Measurements from ENCODE around the gene KYAT1.
A peak's percentile ranks its signal among the peaks of the same experiment; 100 is the strongest.

The KYAT1 gene

DNA sequence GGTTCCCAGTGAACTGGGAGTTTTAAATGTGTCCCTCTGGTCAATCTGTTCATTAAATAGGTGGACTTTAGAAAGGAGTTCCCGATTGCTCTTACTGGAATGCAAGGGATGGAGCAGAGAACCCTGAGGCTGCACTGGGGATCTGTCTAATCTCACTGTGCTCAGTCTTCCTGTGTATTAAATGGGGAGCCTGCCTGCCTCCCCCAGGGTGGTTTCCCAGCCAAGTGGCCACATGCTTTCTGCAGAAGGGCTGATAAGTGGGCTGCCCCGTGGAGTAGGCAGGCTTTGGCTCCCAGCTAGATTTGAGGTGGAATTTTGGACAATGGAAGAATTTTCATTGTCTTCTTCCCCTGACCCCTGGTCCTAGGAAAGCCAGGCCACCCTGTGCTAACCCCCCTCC is 25.0 kb upstream of the KYAT1 start:
- no peak for DNase-seq

DNA sequence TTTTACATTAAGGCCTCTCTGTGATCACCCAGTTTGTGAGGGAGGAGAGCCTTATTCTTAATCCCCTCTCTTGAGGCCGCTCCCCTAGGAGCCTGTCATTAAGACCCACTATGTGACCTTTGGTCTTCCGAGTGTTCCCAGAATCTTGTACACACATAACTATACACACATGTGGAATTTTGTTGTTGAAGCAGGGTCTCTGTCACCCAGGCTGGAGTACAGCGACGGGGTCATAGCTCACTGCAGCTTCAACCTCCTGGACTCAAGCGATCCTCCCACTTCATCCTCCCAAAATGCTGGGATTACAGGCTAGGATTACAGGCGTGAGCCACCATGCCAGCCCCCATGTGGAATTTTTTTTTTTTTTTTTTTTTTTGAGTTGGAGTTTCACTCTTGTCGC is 24.2 kb upstream of the KYAT1 start:
- DNase-seq, result no peak

DNA sequence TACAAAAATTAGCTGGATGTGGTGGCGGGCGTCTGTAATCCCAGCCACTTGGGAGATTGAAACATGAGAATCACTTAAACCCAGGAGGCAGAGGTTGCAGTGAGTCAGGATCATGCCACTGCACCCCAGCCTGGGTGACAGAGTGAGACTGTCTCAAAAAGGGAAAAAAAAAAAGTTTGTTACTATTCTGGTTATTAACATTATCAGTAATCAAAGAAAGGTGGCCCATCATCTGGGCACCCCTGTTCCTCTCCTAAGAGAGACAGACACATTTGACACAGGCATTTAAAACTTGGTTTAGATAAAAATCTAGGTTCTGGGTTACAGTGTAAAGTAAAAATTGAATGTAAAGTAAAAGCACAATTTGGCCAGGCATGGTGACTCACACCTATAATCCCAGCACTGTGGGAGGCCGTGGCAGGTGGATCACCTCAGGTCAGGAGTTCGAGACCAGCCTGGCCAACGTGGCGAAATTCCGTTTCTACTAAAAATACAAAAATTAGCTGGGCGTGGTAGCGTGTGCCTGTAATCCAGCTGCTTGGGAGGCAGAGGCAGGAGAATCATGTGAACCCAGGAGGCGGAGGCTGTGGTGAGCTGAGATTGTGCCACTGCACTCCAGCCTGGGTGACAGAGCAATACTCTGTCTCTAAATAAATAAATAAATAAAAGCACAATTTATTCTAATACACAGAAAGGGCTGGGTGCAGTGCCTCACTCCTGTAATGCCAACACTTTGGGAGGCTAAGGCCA is 22.3 kb upstream of the KYAT1 start:
- no peak for DNase-seq

DNA sequence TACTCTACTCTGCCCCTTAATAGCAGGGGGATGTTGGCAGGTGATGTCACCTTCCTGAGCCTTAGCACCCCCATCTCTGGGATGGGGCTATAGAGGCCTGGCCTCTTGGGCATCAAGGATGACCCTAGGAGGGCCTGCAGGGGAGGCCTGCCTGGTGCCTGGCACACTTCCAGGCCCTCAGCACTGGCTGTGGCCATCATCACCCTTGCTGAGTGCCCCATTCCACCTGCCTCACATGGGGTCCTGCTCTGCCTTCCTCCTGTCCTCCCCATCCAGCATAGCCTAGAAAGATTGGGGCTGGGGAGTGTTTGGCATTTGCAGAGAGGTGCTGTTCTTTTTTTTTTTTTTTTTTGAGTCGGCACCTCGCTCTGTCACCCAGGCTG is 21.3 kb upstream of the KYAT1 start:
- DNase-seq, result no peak

DNA sequence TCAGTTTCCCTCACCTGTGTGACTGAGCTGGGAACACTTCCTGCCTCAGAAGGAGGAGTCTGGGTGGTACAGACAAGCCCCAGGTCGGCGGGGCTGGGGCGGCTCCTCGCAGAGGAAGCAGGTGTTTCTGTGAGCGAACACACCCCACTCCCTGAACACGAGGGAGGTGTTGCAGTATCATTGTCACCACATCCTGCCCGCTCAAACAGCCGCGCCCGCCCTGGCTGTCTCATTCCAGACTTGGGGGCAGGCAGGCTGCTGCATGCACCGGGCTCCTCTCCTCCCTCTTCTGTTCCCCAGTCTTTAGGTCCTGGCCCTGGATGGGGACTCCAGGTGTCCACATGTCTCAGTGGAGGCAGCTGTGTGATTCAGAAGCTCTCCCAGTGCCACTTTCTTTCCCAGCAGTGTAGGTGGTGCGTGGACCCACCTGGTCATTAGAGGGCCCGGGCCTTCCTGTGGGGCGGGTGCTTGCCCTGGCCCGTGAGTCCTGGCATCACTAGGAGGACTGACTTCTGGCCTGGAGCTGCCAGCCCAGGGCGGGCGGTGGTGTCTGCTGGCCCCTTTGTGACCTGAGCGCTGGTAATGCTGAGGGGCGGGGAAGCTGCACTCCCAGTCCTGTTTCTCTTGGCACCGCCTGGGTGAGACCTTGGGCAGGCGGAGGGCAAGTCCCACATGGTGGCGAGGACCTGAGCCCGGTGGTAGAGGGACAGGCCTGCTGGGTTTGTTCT is 20.8 kb upstream of the KYAT1 start:
- DNase-seq, result peak; percentile 87

DNA sequence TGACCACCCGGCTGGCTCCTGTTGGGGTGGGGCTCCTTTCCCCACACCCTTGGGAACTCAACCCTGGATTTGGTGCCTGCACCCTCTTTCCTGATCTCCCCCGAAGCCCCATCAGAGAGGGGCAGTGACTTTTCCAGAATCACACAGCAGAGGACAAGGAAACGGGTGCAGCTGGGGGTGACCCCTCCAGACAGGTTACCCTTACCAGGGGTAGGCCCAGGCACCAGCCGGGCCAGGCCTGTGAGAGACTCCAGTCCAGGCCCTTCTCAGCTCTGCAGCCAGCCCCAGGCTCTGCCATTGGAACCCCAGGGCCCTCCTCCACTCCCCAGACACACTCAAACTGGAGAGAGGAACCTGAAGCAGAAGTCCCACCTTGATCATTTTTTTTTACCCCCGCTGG is 20.1 kb upstream of the KYAT1 start:
- no peak for DNase-seq

DNA sequence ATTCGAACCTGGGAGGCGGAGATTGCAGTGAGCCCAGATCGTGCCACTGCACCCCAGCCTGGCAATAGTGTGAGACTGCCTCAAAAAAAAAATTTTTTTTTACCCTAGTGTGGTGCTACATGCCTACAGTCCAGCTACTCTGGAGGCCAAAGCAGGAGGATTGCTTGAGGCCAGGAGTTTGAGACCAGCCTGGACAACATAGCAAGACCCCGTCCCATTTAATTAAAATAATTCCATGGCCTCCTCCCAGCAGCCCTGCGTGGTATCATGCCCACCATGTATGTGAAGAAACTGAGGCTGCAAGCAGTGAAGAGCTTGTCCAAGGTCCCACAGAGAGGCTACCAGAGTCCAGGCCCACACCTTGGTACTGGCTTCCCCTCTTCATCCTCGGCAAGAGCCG is 19.6 kb upstream of the KYAT1 start:
- no peak for DNase-seq

DNA sequence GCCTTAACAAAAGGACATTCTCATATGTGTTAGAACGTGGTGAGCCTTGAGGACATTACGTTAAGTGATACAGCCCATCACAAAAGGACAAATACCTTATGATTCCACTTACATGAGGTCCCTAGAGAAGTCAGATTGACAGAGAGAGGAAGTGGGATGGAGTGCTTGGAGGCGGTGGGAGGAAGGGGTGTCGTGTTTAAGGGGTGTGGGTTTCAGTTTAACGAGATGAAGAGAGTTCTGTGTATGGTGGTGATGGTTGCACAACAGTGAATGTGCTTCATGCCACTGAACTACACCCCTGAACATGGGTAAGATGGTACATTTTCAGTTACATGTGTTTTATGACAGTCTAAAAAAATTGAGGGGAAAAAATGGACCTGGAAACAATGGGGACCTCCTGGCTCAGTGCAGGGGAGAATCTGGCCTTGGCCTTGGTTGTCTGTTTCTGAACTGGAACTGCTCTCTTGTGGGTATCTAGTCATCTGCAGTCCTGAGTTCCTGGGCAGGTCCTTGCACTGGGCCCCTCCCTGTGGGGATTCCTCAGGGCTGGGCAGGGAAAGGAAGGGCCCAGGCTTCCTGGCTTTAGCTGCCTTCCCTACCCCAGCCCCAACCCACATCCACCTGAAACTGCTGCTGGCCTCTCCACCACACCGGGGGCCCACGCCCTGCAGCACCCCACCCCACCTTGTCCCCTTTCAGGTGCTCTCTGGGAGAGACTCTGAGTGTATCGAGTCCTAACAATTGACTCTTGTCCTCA is 18.0 kb upstream of the KYAT1 start:
- DNase-seq, result no peak

DNA sequence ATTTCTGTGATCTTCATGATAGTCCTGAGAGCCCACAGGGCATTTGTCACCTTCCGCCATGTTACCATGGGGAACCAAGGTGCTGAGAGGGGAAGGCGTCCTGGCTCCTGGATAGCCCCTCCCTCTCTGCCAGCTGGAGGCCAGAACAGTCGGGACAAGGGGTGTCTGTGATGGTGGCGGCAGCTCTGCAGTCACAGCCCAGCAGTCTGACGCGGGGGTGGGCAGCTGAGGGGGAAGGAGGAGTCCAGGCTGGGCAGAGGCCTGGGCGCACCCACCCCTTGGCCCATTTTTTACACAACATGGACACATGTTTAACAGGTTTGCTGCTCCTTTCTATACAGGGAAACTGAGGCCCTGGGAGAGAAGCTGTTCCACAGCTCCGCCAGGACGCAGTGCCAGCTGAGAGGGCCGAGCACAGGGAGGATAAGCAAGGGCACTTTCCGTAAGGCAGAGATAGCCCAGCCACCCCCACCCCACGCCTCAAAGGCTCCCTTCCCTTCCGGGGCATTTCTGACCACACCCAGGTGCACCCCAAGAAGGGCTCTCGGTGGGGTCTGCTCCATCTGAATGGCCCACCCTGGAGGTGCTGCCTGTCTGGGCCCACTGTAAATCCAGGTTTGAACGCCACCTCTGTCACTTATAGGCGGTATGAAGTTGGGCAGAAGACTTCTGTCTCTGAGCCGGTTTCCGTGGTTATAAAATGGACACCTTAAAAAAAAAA is 17.3 kb upstream of the KYAT1 start:
- DNase-seq, result no peak

DNA sequence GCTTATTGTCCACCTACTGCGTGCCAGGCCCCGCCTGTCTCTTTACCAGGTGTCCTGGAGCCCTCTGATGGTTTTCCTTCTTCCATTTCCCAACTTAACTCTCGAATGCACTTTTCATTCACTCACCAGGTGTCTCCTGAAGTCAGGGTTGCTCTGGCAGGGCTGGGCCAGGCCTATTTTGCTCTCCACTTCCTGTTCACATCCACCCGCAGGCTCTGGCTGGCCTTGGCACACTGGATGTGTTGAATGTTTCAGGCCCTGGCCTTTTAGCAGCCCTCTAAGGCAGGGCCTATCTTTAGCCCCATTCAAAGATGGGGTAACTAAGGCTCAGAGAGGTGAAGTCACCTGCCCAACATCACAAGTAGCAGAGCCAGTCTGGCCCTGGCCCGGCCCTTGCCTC is 16.6 kb upstream of the KYAT1 start:
- no peak for DNase-seq

DNA sequence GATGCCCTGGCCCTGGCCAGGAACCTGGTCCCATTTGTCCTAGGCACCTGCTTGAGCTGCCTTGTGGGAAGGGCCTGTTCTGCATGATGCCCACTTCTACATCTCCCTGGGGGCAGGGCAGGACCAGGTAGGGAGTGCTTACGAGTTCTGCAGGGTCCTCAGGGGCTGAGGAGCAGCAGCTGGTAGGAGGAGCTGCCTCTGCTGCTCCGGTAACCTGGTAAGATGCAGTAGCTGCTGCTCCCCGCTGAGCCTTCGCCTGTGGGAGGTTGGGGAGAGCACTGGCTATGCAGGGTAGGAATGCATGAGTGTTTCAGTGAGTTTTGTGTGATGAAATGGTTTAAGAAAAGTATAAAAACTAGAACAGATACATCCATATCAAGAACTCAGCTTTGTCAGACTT is 13.8 kb upstream of the KYAT1 start:
- DNase-seq, result no peak

DNA sequence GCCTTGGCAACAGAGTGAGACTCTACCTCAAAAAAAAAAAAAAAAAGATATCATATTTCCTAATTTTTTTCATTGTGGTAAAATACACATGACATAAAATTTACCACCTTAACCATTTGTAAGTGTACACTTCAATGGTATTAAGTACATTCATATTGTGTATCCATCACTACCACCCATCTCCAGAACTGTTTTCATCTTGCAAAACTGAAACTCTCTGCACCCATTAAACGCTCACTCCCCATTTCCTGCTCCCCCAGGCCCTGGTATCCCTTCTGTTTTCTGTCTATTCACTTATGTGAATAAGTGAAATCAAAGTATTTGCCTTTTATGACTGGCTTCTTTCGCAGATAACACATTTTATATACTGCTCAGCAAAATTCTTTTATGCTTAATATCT is 13.0 kb upstream of the KYAT1 start:
- no peak for DNase-seq

DNA sequence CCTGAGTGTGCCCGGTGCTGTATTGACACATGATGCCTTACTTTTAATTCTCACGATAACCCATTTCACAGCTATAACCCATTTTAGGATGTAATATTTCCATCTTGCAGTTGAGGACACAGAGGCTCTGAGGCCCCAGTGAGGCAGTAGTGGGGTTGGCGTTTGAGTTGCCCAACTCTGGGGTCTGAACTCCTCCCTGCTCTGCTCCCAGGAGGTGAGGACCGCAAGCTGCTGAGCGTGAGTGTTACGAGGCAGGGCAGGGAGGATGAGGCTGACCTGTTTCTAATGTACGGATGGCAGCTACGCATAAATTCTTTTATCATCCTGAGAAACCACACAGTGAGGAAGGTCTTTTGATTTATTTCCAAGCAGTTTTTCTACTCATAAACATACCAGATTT is 11.6 kb upstream of the KYAT1 start:
- no peak for DNase-seq

DNA sequence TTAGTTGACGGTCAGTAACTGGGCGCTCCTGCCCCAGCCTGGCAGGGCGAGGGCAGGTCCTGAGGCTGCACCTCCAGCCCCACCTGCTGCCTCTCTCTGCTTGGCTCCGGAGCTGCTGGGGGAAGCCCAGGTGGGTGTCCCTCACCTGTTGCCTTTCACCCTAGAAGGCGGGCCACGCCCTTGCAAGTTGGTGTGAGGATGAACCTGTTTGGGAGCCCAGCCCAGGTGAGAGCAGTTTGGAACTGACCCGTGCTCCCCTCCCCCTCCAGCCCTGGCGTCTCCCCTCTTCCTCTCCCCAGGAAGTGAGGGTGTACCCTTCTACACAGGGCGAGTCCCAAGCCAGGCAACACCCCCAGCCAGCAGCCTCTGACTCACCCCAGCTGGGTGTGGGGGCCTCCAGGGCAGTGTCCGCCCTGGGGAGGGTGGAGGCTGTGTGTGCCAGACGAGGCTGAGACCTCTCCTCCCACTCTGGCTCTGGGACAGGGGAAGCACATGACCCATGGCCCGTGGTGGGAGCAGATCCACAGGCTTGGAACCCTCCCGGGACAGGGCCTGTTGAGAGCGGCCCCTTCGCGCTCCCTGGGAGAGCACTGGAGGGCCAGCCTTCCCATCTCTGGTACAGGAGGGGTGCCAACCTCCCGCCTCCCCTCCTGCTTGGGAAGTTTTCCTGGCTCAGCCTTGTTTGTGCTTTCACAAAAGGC is 10.6 kb upstream of the KYAT1 start:
- DNase-seq, result no peak

DNA sequence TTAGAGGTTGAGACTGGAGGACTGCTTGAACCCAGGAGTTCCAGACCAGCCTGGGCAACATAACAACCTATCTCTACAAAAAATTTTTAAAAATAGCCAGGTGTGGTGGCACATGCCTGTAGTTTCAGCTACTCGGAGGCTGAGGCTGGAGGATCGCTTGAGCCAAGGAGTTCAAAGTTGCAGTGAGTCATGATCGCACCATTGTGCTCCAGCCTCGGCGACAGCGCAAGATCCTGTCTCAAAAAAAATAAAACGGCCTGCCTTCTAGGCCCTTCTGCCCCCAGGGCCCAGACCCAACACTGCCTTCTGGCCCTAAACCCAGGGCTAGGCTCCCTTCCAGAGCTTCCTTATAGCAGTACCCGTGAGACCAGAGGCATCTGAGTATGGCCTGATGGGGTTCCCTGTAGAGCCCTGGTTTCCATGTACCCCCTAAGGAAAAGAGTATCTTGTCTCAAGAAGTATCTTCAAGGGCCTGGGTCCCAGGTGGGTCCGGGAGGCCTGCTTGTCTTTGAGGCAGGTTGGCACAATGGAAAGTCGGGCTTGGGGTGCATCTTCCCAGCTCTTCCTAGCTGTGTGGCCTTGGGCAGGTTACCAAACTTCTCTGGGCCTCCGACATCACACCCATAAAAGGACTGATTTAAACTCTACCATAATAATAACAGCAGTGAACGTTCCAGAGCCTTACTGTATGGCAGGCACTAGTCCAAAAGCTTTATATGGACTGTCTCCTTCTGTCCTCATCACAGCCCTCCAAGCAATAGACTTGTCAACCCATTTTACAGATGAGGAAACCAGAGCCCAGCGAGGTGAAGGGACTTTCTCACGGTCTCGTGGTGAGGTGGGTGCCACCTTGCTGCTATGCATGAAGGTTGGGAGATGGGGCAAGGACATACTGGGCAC is 9.8 kb upstream of the KYAT1 start:
- no peak for DNase-seq

DNA sequence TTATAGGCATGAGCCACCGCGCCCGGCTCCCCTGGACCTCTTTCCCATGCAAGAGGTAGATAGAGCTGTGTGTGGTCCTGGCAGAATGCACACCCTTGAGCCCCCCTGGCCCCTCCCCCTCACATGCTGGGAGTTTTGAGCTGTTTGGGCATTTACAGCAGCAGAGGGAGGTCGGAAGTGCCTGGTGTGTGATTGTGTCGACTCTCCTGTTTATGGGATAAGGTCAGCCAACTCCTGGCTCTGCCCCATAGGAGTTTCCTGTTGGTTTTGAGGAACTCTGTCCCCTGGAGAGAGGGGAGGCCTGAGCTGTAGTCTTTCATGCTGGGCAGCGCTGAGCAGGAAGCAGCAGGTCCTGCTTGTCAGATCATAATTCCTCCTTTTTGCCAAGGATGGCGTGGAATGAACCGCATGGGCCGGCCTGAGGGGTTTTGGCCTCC is 6.2 kb upstream of the KYAT1 start:
- no peak for DNase-seq

DNA sequence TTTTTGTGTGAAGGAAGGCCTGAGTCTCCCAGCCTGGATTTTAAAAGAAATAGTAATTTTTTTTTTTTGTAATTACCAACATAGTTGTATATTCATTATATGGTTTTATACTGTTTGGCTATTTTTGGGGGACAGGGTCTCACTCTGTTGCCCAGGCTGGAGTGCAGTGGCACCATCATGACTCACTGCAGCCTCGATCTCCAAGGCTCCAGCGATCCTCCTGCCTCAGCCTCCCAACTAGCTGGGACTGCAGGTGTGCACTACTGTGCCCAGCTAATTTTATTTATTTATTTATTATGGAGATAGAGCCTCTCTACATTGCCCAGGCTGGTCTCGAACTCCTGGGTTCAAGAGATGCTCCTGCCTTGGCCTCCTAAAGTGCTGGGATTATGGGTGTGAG is 5.3 kb upstream of the KYAT1 start:
- no peak for DNase-seq

DNA sequence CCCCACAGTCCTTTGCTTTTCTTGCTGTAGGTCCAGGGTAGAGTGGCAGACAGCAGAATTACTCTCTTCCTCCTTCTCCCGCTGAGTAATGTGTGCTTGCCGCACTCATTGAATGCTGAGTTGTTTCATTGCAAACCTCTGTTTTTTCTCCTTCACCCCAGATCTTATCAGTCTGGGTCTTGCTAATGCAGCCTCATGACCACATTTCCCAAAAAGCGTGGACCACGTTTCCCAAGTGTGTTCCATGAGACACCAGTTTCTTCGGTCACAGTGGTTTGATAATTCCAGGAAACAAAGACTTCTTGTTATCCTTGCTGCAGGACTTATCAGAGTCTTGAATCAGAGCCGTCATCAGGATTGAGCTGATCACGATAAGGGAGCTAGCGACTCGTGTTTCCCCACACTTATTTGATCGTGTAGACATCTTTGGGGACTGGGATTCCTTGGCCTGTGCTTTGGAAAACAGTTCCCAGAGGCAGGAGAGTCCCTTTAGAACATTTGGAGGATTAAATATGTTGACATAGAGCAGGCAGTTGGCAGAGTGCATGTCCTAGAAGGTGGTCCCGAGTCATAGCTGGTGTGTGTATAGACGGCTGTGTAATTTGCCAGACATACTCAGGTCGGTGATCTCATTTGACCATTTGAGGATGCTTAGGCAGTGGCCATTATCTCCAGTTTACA is 4.6 kb upstream of the KYAT1 start:
- DNase-seq, result no peak

DNA sequence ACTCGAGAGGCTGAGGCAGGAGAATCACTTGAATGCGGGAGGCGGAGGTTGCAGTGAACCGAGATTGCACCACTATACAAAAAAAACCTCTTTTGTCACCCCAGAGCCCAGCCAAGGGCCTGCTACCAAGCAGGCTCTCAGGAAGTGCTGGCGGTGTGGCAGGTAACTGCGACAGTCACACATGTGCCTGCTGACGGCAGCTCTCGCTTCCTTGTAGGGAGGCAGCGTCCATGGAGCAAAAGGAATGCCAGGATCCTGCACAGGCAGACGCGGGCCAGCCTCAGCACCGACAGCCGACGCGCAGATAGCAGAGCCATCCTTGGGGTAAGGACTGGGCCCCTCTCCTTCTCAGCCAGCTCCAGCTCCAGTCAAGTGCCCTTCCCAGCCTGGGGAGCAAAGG is 4.0 kb upstream of the KYAT1 start:
- no peak for DNase-seq

DNA sequence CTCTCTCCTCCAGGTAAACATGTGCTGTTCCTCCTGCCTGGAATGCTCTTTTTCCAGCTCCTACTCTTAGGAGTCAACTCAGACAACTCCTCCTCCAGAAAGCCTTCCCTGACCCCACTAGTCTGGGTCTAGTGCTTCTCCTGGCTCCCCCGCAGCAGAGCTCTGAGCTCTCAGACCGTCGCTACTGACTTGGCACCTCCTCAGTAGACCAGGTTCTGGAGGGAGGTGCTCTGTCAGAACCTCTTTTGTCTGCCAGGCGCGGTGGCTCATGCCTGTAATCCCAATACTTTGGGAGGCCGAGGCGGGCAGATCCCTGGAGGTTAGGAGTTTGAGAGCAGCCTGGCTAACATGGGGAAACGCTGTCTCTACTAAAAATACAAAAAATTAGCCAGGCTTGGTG is 3.6 kb upstream of the KYAT1 start:
- no peak for DNase-seq

DNA sequence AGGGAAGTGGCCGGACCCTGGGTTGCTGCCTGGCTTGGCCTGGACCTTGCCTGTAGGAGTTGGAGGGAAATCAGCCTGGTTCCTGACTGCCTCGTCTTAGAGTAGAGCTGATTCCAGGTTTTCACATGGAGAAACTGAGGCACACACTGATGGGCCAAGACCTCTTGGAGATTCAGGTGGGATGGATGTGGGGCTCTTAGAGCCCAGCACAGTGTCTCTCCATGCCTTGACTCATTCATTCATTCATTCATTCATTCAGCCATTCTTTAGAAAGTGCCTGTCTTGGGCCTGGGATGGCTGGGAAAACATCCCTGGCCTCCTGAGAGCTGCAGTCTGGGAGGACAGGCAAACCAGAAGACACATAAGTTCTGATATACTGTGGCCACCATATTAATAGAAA is 2.4 kb upstream of the KYAT1 start:
- no peak for DNase-seq

Data from activated effector memory CD4-positive, alpha-beta T cell treated with Interleukin-2 at 50 U/mL for 16 hours (primary cell).